ENCODE measurements around the gene TMEM63C.

TMEM63C gene

DNA sequence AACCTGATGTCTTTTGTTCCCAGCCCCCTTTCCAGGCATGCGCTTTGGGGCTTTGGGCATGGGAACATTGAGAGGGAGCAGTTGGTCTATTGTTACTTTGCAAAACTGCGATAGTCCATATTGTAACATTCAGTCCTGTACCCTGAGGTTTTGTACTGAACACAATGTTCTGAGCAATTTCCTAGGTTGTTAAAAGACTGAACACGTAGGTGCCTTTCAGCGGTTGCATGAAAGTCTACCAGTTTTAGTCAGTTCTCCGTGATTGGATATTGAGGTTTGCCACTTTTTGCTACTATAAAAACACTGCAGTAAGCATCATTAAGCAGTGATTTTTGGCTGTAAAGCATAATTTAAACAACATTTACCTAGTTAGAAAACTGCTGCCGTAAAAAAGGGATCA, 69.3 kb downstream of the TMEM63C start:
- H3K27me3 ChIP-seq (ENCODE audit: control insufficient read depth, insufficient read depth, low read length), result no peaks in the 10 kb centered on the region
- H3K36me3 ChIP-seq (ENCODE audit: control insufficient read depth, insufficient read depth, low read length), result peaks cover 6% of the 10 kb centered on the region
- H3K4me1 ChIP-seq (ENCODE audit: control insufficient read depth, insufficient read depth, low read length), result no peaks in the 10 kb centered on the region
- no peaks in the 10 kb centered on the region for H3K9me3 ChIP-seq (ENCODE audit: control insufficient read depth, insufficient read depth, low read length)
- no peak overlapping the region for H3K4me3 ChIP-seq (ENCODE audit: low read depth, low read length)
- H3K9ac ChIP-seq (ENCODE audit: low read depth, low read length), result no peak overlapping the region

DNA sequence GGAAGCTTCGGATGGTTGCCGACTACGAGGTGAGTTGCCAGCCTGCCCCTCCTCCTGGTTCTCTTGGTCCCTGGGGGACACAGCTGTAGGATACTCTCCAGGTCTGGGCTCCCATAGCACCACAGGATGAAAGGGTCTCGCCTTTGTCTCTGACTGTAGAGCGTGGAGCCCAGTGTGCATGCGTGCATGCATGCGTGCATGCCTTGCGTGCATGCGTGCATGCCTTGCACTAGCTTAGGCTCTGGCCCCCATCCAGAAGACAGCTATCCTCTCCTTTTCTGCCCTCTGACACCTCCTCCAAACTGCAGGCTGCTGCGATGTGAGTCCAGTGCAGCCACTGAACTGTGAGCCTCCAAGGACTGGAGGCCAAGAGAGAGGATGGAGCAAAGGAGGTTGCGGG, 70.3 kb downstream of the TMEM63C start:
- Histone ChIP-seq H3K4me3 (ENCODE audit: low read depth, low read length) (no peak overlapping the region), H3K4me1 (ENCODE audit: control insufficient read depth, insufficient read depth, low read length) (no peaks in the 10 kb centered on the region), H3K27me3 (ENCODE audit: control insufficient read depth, insufficient read depth, low read length) (no peaks in the 10 kb centered on the region), H3K9ac (ENCODE audit: low read depth, low read length) (no peak overlapping the region), H3K9me3 (ENCODE audit: control insufficient read depth, insufficient read depth, low read length) (no peaks in the 10 kb centered on the region), H3K36me3 (ENCODE audit: control insufficient read depth, insufficient read depth, low read length) (peaks cover 6% of the 10 kb centered on the region)

DNA sequence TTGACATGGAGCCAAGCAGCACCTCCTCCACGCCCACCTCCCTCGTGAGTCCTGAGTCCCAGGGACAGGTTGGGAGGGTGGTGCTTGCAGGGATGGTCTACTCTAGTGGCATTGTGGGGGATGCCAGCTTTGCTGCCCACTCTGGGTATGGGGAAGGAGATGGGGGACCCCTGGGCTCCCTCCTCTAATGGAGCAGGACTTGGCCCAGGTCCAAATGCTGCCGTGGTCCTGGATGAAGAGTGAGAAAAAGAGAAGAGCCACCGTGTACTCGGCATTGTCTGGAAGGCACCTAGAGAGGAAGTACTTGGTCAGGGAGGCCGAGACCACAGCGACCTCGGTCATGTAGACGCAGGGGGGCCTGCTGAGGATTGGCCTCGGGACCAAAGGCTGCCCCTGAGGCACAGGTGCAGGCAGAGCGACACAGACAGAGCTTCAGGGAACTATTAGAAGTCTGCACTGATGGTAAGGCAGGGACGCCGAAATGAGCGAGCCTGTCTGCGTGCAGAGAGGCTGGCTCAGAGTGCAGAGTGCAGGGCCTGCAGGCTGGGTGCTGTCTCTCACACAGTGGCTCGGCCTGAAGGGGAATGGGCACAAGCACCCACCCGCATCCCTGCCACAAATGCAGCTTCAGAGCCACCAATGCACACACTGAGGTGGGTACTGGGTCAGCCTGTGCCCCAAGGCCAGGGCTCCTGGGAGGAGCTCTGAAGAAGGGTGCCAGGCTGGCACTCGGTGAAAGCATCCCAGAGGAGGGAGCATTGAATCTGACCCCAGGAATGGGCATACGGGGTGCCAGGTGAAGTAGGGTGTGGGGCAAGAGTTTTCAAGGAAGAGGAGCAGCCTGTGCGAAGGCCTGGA, 72.0 kb downstream of the TMEM63C start:
- no peak overlapping the region for H3K4me3 ChIP-seq (ENCODE audit: low read depth, low read length)
- no peaks in the 10 kb centered on the region for H3K27me3 ChIP-seq (ENCODE audit: control insufficient read depth, insufficient read depth, low read length)
- no peaks in the 10 kb centered on the region for H3K4me1 ChIP-seq (ENCODE audit: control insufficient read depth, insufficient read depth, low read length)
- no peaks in the 10 kb centered on the region for H3K9me3 ChIP-seq (ENCODE audit: control insufficient read depth, insufficient read depth, low read length)
- H3K36me3 ChIP-seq (ENCODE audit: control insufficient read depth, insufficient read depth, low read length), result peaks cover 2% of the 10 kb centered on the region
- H3K9ac ChIP-seq (ENCODE audit: low read depth, low read length), result no peak overlapping the region

DNA sequence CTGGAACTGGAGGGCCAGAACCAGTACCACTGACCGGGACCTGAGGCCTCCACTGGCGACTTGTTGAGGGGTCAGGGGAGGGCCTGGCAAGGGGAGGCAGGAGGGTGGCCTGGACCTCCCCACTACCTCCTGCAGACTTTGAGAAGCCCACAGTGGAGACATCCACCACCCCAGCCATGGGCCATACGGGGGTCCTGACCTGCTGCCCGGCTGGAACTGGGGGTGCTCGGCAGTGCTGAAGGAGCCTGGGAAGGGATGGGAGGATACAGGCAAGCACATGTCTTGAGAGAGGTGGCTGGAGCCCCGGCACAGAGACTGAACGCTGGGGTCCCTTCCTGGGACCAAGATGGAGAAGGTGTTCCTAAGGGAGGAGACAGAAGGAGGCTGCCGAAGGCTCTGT, 75.1 kb downstream of the TMEM63C start:
- Histone ChIP-seq H3K9me3 (ENCODE audit: control insufficient read depth, insufficient read depth, low read length) (no peaks in the 10 kb centered on the region), H3K4me3 (ENCODE audit: low read depth, low read length) (no peak overlapping the region), H3K4me1 (ENCODE audit: control insufficient read depth, insufficient read depth, low read length) (no peaks in the 10 kb centered on the region), H3K9ac (ENCODE audit: low read depth, low read length) (no peak overlapping the region), H3K36me3 (ENCODE audit: control insufficient read depth, insufficient read depth, low read length) (no peaks in the 10 kb centered on the region), H3K27me3 (ENCODE audit: control insufficient read depth, insufficient read depth, low read length) (no peaks in the 10 kb centered on the region)

DNA sequence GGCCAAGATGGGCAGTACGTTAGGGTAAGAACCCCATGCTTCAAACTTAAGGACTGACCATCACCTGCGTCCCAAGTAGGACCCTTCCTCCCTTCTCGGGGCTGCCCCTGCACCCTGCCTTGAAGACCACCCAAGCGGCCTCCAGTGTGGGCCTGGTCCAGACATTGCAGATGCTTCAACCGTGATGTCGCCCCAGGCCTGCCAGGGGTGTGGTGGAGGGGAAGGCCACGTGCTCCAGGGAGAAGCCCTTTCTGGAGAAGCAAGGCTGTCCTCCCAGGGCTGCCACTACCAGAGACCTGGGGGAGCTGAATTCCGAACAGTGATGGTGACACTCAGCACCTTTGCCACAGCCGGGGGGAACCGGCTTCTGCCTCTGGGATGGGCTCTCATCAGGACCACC, 76.1 kb downstream of the TMEM63C start:
- no peak overlapping the region for H3K4me3 ChIP-seq (ENCODE audit: low read depth, low read length)
- no peaks in the 10 kb centered on the region for H3K4me1 ChIP-seq (ENCODE audit: control insufficient read depth, insufficient read depth, low read length)
- H3K9ac ChIP-seq (ENCODE audit: low read depth, low read length), result no peak overlapping the region
- no peaks in the 10 kb centered on the region for H3K27me3 ChIP-seq (ENCODE audit: control insufficient read depth, insufficient read depth, low read length)
- H3K36me3 ChIP-seq (ENCODE audit: control insufficient read depth, insufficient read depth, low read length), result no peaks in the 10 kb centered on the region
- no peaks in the 10 kb centered on the region for H3K9me3 ChIP-seq (ENCODE audit: control insufficient read depth, insufficient read depth, low read length)

DNA sequence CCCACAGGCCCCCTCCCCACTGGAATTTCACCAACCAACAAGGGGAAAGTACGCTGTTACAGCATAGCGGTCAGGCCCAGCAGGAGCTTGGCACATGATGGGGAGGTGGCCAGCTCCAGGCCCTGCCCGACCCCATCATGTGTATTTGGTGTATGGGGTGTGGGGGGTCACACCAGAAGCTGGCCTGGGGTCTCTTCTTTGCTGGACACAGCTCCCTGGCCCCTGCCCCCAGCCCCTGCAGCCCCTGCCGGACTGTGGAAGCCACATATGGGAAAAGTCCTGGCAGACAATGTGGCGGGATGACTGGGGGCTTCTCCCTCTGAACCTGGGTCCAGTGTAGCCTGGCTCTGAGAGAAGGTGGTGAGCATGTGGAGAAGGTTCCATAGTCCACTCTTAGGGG, 77.0 kb downstream of the TMEM63C start:
- no peaks in the 10 kb centered on the region for H3K9me3 ChIP-seq (ENCODE audit: control insufficient read depth, insufficient read depth, low read length)
- H3K36me3 ChIP-seq (ENCODE audit: control insufficient read depth, insufficient read depth, low read length), result no peaks in the 10 kb centered on the region
- no peaks in the 10 kb centered on the region for H3K27me3 ChIP-seq (ENCODE audit: control insufficient read depth, insufficient read depth, low read length)
- H3K4me1 ChIP-seq (ENCODE audit: control insufficient read depth, insufficient read depth, low read length), result no peaks in the 10 kb centered on the region
- no peak overlapping the region for H3K9ac ChIP-seq (ENCODE audit: low read depth, low read length)
- H3K4me3 ChIP-seq (ENCODE audit: low read depth, low read length), result no peak overlapping the region

DNA sequence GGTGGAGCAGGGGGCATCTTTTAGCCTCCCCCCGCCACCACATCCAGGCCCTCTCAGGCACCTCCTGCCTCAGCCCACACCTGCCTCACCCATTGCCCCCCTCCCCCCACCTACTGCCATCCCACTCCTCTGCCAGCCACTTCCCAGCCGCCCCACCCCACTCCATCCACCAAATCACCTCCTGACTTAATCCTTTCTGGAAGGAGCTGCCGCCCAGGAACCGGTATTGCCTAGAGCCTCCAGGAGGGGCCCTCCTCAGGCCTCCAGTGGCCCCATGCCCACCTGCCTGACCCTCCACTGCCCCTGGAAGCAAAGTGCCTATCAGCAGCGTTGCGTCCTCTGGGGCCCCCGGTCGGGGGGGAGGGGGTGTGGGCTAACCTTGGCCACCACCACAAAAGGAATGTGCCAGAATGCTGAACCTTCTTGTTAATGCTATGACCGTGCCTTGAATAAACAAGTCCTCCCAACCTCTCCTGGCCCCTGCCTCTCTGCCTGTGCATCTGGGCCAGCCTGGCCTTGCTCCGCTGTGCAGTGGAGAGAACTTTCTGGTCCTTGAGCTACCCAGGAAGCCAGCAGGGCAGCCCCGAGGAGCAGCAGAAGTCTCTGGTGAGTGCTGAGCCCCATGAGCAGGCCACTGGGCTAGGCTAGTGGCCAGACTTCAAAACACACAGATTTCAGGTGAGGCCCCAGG, 77.6 kb downstream of the TMEM63C start:
- no peak overlapping the region for H3K4me3 ChIP-seq (ENCODE audit: low read depth, low read length)
- H3K9ac ChIP-seq (ENCODE audit: low read depth, low read length), result no peak overlapping the region
- no peaks in the 10 kb centered on the region for H3K27me3 ChIP-seq (ENCODE audit: control insufficient read depth, insufficient read depth, low read length)

DNA sequence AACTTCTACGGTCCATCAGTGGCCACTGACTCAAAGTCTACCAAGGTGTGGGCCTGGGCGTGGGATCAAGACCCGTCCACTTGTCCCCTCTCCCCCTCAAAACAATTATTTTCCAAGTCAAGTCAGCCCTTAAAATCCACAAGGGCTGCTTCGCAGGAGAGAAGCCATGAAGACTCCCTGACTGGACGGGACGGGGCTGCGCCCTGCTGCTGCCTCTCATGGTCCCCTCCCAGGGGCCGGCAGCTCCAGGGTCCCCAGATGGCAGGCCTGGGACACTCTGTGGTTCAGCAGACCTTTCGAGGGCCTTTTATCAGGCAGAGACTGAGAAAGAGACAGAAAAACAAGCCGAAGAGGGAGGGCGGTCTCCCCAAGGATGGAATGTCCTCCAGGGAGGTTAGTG, 78.6 kb downstream of the TMEM63C start:
- Histone ChIP-seq H3K9me3 (ENCODE audit: control insufficient read depth, insufficient read depth, low read length) (no peaks in the 10 kb centered on the region), H3K36me3 (ENCODE audit: control insufficient read depth, insufficient read depth, low read length) (no peaks in the 10 kb centered on the region), H3K27me3 (ENCODE audit: control insufficient read depth, insufficient read depth, low read length) (no peaks in the 10 kb centered on the region), H3K4me3 (ENCODE audit: low read depth, low read length) (no peak overlapping the region), H3K4me1 (ENCODE audit: control insufficient read depth, insufficient read depth, low read length) (no peaks in the 10 kb centered on the region), H3K9ac (ENCODE audit: low read depth, low read length) (no peak overlapping the region)

More for the DNA sequence above, 77.6 kb downstream of the TMEM63C start:
- Histone ChIP-seq H3K4me1 (ENCODE audit: control insufficient read depth, insufficient read depth, low read length) (no peaks in the 10 kb centered on the region), H3K9me3 (ENCODE audit: control insufficient read depth, insufficient read depth, low read length) (no peaks in the 10 kb centered on the region), H3K36me3 (ENCODE audit: control insufficient read depth, insufficient read depth, low read length) (no peaks in the 10 kb centered on the region)

DNA sequence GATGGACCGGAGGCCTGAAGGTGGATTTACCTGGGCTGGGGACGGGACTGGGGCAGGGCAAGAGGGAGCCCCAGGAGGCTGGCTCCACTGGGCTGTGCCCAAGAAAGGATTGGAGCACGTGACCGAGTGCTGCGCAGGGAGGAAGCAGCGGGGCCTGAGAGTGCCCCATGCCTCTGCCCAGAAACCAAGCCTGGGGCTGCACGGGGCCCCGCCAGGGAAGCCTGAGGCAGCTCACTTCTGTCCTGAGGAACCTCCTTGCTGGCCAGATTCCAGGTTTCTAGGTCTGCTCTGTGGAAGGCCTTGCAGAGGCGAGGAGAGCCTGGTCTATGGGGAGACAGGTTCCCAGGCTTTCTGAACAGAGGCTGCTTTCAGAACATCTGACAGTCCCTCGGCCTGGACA, 79.0 kb downstream of the TMEM63C start:
- no peak overlapping the region for H3K9ac ChIP-seq (ENCODE audit: low read depth, low read length)
- H3K4me1 ChIP-seq (ENCODE audit: control insufficient read depth, insufficient read depth, low read length), result no peaks in the 10 kb centered on the region
- no peak overlapping the region for H3K4me3 ChIP-seq (ENCODE audit: low read depth, low read length)
- no peaks in the 10 kb centered on the region for H3K9me3 ChIP-seq (ENCODE audit: control insufficient read depth, insufficient read depth, low read length)
- no peaks in the 10 kb centered on the region for H3K27me3 ChIP-seq (ENCODE audit: control insufficient read depth, insufficient read depth, low read length)
- H3K36me3 ChIP-seq (ENCODE audit: control insufficient read depth, insufficient read depth, low read length), result no peaks in the 10 kb centered on the region

DNA sequence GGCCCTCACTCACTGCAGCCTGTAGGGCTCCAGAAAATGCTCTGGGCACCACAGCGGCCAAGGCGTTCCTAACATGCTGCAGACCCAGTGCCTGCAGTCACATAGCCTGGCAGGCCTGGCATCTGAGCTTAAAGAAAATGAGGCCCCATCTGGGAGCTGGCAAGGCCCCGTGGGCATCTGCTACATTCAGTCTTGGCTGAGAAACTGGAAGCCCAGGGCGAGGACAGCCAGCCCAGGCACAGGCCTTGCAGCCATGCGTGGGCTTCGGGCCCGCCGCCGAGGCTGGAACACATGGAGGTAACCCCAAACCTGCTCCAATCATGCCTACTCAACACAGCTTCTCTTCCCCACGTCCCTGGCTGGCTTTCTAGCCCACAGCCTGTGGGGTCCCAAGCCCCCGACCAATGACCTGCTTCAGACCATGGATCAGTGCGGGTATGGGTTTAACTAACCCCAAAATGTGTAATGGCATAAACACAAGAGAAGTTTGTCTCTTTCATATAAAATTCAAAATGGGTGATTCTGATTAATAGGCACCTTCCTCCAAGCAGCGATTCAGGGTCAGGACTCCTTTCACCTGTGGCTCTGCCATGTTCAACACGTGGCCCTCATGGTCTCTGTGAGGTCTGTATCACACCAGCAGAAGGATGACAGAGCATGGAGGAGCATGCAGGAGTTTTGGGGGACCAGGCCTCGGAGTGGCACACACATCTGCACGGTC, 83.0 kb downstream of the TMEM63C start:
- no peak overlapping the region for H3K9ac ChIP-seq (ENCODE audit: low read depth, low read length)
- no peaks in the 10 kb centered on the region for H3K9me3 ChIP-seq (ENCODE audit: control insufficient read depth, insufficient read depth, low read length)
- no peaks in the 10 kb centered on the region for H3K36me3 ChIP-seq (ENCODE audit: control insufficient read depth, insufficient read depth, low read length)
- H3K27me3 ChIP-seq (ENCODE audit: control insufficient read depth, insufficient read depth, low read length), result peaks cover 13% of the 10 kb centered on the region
- H3K4me3 ChIP-seq (ENCODE audit: low read depth, low read length), result no peak overlapping the region
- no peaks in the 10 kb centered on the region for H3K4me1 ChIP-seq (ENCODE audit: control insufficient read depth, insufficient read depth, low read length)

DNA sequence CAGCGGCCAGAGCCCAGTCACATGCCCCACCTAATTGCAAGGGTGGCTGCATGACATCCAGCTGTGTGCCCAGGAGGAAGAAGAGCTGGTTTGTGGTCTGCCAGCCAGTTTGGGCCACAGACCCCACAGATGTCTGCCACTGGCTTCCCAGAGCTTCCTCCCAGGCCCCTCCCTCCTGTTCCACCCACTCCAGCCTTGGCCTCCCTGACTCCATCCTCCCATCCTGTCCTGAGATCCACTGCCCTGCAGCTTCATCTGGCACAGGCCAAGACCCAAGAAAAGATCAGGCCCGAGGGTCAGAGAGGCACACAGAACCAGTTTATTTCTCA, 83.6 kb downstream of the TMEM63C start:
- Histone ChIP-seq H3K4me1 (ENCODE audit: control insufficient read depth, insufficient read depth, low read length) (no peaks in the 10 kb centered on the region), H3K36me3 (ENCODE audit: control insufficient read depth, insufficient read depth, low read length) (no peaks in the 10 kb centered on the region), H3K9me3 (ENCODE audit: control insufficient read depth, insufficient read depth, low read length) (no peaks in the 10 kb centered on the region), H3K4me3 (ENCODE audit: low read depth, low read length) (no peak overlapping the region), H3K9ac (ENCODE audit: low read depth, low read length) (no peak overlapping the region), H3K27me3 (ENCODE audit: control insufficient read depth, insufficient read depth, low read length) (peaks cover 18% of the 10 kb centered on the region)

Data from iPS-15b (cell line).